SK-N-SH (cell line): ENCODE data around the gene NTRK2.

ENCODE experiments used
- TF ChIP-seq, protein P1 (sequence below): fragments of 200-600 bp; sonication (generic); IDR thresholded peaks from 2 replicates; pipeline ENCODE4 v1.6.1; 2017; ENCODE audit warnings: antibody characterized with exemption, mild to moderate bottlenecking, moderate library complexity
- TF ChIP-seq, protein P2 (sequence below): IDR thresholded peaks from 2 replicates; pipeline ENCODE4 v1.6.1; 2012; ENCODE audit warnings: mild to moderate bottlenecking, low read depth, low read length, moderate library complexity
- TF ChIP-seq, protein P3 (sequence below): IDR thresholded peaks from 2 replicates; pipeline ENCODE4 v1.4.0; 2012; ENCODE audit warnings: low read depth

DNA sequence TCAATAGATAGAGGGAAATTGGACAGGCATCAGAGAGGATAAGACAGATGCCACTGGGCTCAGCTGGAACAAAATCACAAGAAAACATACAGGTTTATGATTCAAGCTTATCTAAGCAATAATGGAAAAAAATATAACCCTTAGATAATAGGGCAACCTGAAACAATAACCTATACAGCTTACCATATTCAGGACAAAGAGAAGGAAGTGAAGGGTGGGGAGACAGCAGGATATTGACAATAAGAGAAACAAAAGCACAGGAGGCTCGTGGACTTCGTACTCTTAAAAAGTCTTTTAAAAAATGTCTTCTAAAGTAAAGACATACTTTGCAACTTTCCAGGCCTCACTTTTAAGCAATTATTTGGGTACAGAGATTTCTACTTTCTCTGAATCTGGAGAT, 225.3 kb downstream of the NTRK2 start:
- TF ChIP-seq, protein P1, sequence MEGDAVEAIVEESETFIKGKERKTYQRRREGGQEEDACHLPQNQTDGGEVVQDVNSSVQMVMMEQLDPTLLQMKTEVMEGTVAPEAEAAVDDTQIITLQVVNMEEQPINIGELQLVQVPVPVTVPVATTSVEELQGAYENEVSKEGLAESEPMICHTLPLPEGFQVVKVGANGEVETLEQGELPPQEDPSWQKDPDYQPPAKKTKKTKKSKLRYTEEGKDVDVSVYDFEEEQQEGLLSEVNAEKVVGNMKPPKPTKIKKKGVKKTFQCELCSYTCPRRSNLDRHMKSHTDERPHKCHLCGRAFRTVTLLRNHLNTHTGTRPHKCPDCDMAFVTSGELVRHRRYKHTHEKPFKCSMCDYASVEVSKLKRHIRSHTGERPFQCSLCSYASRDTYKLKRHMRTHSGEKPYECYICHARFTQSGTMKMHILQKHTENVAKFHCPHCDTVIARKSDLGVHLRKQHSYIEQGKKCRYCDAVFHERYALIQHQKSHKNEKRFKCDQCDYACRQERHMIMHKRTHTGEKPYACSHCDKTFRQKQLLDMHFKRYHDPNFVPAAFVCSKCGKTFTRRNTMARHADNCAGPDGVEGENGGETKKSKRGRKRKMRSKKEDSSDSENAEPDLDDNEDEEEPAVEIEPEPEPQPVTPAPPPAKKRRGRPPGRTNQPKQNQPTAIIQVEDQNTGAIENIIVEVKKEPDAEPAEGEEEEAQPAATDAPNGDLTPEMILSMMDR, result no peak
- TF ChIP-seq, protein P2, sequence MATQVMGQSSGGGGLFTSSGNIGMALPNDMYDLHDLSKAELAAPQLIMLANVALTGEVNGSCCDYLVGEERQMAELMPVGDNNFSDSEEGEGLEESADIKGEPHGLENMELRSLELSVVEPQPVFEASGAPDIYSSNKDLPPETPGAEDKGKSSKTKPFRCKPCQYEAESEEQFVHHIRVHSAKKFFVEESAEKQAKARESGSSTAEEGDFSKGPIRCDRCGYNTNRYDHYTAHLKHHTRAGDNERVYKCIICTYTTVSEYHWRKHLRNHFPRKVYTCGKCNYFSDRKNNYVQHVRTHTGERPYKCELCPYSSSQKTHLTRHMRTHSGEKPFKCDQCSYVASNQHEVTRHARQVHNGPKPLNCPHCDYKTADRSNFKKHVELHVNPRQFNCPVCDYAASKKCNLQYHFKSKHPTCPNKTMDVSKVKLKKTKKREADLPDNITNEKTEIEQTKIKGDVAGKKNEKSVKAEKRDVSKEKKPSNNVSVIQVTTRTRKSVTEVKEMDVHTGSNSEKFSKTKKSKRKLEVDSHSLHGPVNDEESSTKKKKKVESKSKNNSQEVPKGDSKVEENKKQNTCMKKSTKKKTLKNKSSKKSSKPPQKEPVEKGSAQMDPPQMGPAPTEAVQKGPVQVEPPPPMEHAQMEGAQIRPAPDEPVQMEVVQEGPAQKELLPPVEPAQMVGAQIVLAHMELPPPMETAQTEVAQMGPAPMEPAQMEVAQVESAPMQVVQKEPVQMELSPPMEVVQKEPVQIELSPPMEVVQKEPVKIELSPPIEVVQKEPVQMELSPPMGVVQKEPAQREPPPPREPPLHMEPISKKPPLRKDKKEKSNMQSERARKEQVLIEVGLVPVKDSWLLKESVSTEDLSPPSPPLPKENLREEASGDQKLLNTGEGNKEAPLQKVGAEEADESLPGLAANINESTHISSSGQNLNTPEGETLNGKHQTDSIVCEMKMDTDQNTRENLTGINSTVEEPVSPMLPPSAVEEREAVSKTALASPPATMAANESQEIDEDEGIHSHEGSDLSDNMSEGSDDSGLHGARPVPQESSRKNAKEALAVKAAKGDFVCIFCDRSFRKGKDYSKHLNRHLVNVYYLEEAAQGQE, result no peak
- TF ChIP-seq, protein P3, sequence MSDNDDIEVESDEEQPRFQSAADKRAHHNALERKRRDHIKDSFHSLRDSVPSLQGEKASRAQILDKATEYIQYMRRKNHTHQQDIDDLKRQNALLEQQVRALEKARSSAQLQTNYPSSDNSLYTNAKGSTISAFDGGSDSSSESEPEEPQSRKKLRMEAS, result no peak
